H9 (cell line): ENCODE measurements around the gene C1orf115. TPM values are rescaled to one million over a fixed set of nuclear protein-coding genes. Genes with fewer than 3 reads are reported as not detected.

Experiments
- DNase-seq: peaks from one replicate; pipeline ENCODE4 v3.0.0-alpha.2; 2017
- H2AFZ ChIP-seq: one replicate; pipeline ENCODE4 v1.6.1; 2013; ENCODE audit warnings: mild to moderate bottlenecking, low read length, control low read depth, moderate library complexity
- H2AK5ac ChIP-seq: 2 replicates; pipeline ENCODE4 v1.6.1; 2013; ENCODE audit warnings: low read length, control low read depth, mixed read lengths; ENCODE audit not compliant: insufficient read length
- H2BK120ac ChIP-seq: one replicate; pipeline ENCODE4 v1.6.1; 2013; ENCODE audit warnings: low read depth, mild to moderate bottlenecking, low read length, control low read depth, inconsistent platforms; ENCODE audit not compliant: poor library complexity, severe bottlenecking
- H2BK12ac ChIP-seq: 2 replicates; pipeline ENCODE4 v1.6.1; 2013; ENCODE audit warnings: low read length, control low read depth, mixed read lengths, low read depth; ENCODE audit not compliant: insufficient read length
- H2BK15ac ChIP-seq: 2 replicates; pipeline ENCODE4 v1.6.1; 2013; ENCODE audit warnings: low read depth, low read length, control low read depth
- H2BK20ac ChIP-seq: one replicate; pipeline ENCODE4 v1.6.1; 2013; ENCODE audit warnings: low read depth, mild to moderate bottlenecking, low read length, control low read depth, inconsistent platforms; ENCODE audit not compliant: poor library complexity, severe bottlenecking
- H2BK5ac ChIP-seq: 2 replicates; pipeline ENCODE4 v1.6.1; 2013; ENCODE audit warnings: low read length, control low read depth, mixed read lengths; ENCODE audit not compliant: insufficient read length
- H3K14ac ChIP-seq: 2 replicates; pipeline ENCODE4 v1.6.1; 2013; ENCODE audit warnings: low read length, control low read depth; ENCODE audit not compliant: insufficient read depth
- H3K18ac ChIP-seq: 2 replicates; pipeline ENCODE4 v1.6.1; 2013; ENCODE audit warnings: low read depth, mild to moderate bottlenecking, mixed read lengths, low read length, control low read depth; ENCODE audit not compliant: insufficient read length
- H3K23ac ChIP-seq: 2 replicates; pipeline ENCODE4 v1.6.1; 2013; ENCODE audit warnings: low read length, control low read depth, mixed read lengths, low read depth; ENCODE audit not compliant: insufficient read length
- H3K23me2 ChIP-seq: 2 replicates; pipeline ENCODE4 v1.6.1; 2013; ENCODE audit warnings: low read depth, mild to moderate bottlenecking, mixed read lengths, low read length, control low read depth; ENCODE audit not compliant: insufficient read length, poor library complexity, severe bottlenecking
- H3K27ac ChIP-seq: 2 replicates; pipeline ENCODE4 v1.5.1; 2013; ENCODE audit warnings: low read length, control low read depth, mixed read lengths, low read depth; ENCODE audit not compliant: insufficient read length
- H3K27me3 ChIP-seq: 2 replicates; pipeline ENCODE4 v1.6.1; 2013; ENCODE audit warnings: low read length, control low read depth, inconsistent platforms; ENCODE audit not compliant: insufficient read depth
- H3K4ac ChIP-seq: 2 replicates; pipeline ENCODE4 v1.6.1; 2013; ENCODE audit warnings: low read depth, mild to moderate bottlenecking, control low read depth, inconsistent platforms, low read length, moderate library complexity
- H3K4me1 ChIP-seq: 2 replicates; pipeline ENCODE4 v1.6.1; 2013; ENCODE audit warnings: low read length, control low read depth, inconsistent platforms; ENCODE audit not compliant: insufficient read depth
- H3K4me2 ChIP-seq: 2 replicates; pipeline ENCODE4 v1.6.1; 2013; ENCODE audit warnings: low read length, control low read depth, mixed read lengths; ENCODE audit not compliant: insufficient read length, insufficient read depth
- H3K56ac ChIP-seq: 2 replicates; pipeline ENCODE4 v1.6.1; 2013; ENCODE audit warnings: low read depth, mild to moderate bottlenecking, mixed read lengths, low read length, control low read depth; ENCODE audit not compliant: insufficient read length
- H3K79me1 ChIP-seq: 2 replicates; pipeline ENCODE4 v1.6.1; 2013; ENCODE audit warnings: low read depth, mild to moderate bottlenecking, moderate library complexity, low read length, control low read depth, inconsistent platforms; ENCODE audit not compliant: insufficient read depth, poor library complexity, severe bottlenecking
- H3K79me2 ChIP-seq: 2 replicates; pipeline ENCODE4 v1.6.1; 2013; ENCODE audit warnings: low read length, control low read depth, inconsistent platforms; ENCODE audit not compliant: insufficient read depth
- H3K9ac ChIP-seq: 2 replicates; pipeline ENCODE4 v1.6.1; 2013; ENCODE audit warnings: low read length, control low read depth, mixed read lengths; ENCODE audit not compliant: insufficient read length; ENCODE audit errors: extremely low read depth
- H3K9me3 ChIP-seq: one replicate; pipeline ENCODE4 v1.6.1; 2013; ENCODE audit warnings: low read depth, low read length, inconsistent platforms; ENCODE audit not compliant: control insufficient read depth
- H3T11ph ChIP-seq: one replicate; pipeline ENCODE4 v1.6.1; 2013; ENCODE audit warnings: mild to moderate bottlenecking, low read length, control low read depth, inconsistent platforms
- H4K20me1 ChIP-seq: one replicate; pipeline ENCODE4 v1.6.1; 2013; ENCODE audit not compliant: control insufficient read depth, insufficient read length, insufficient read depth
- H4K5ac ChIP-seq: 2 replicates; pipeline ENCODE4 v1.6.1; 2013; ENCODE audit warnings: low read depth, mild to moderate bottlenecking, mixed read lengths, low read length, control low read depth; ENCODE audit not compliant: insufficient read length
- H4K8ac ChIP-seq: replicated peaks from 2 replicates; pipeline ENCODE4 v1.6.1; 2013; ENCODE audit warnings: low read length, control low read depth, mixed read lengths, low read depth; ENCODE audit not compliant: insufficient read length
- H4K91ac ChIP-seq: 2 replicates; pipeline ENCODE4 v1.6.1; 2013; ENCODE audit warnings: low read depth, mild to moderate bottlenecking, moderate library complexity, mixed read lengths, low read length, control low read depth; ENCODE audit not compliant: insufficient read length
- H3K27ac Mint-ChIP-seq, 3 experiments: 2 replicates in 2 of 3; 3 replicates in 1 of 3; pipeline ENCODE4 v1.8.0; 2020 to 2021; ENCODE audit warnings: mixed read lengths in 3 of 3, mild to moderate bottlenecking in 1 of 3, moderate library complexity in 1 of 3
- H3K27me3 Mint-ChIP-seq: 2 replicates; pipeline ENCODE4 v1.8.0; 2021; ENCODE audit warnings: low read depth, mild to moderate bottlenecking, moderate library complexity, mixed read lengths
- H3K36me3 Mint-ChIP-seq, 3 experiments: 2 replicates in 2 of 3; 3 replicates in 1 of 3; pipeline ENCODE4 v1.8.0; 2020 to 2021; ENCODE audit warnings: low read depth in 3 of 3, mixed read lengths in 3 of 3; ENCODE audit not compliant: insufficient read depth in 1 of 3
- H3K4me1 Mint-ChIP-seq, 2 experiments: 2 replicates each; pipeline ENCODE4 v1.8.0; 2020; ENCODE audit warnings: mixed read lengths in 2 of 2
- H3K4me3 Mint-ChIP-seq, 2 experiments: 2 replicates in 1 of 2; 3 replicates in 1 of 2; pipeline ENCODE4 v1.8.0; 2020 to 2021; ENCODE audit warnings: mild to moderate bottlenecking in 2 of 2, mixed read lengths in 2 of 2, moderate library complexity in 1 of 2
- H3K9me3 Mint-ChIP-seq, 2 experiments: 2 replicates in 1 of 2; 3 replicates in 1 of 2; pipeline ENCODE4 v1.8.0; 2020; ENCODE audit warnings: mild to moderate bottlenecking in 2 of 2, mixed read lengths in 2 of 2, moderate library complexity in 1 of 2
- WGBS: extraction: QIAGEN DNeasy Blood & Tissue Kit; methylation state at CpG from one replicate; pipeline ENCODE4 v1.1.7; 2013; ENCODE audit warnings: missing lambda C conversion rate, low lambda C conversion rate, mixed read lengths; ENCODE audit not compliant: insufficient read length; ENCODE audit errors: extremely low coverage; 5-methylcytosine and 5-hydroxymethylcytosine counted together
- total RNA-seq: library from RNA; stranded (reverse); gene quantifications from 2 replicates; pipeline ENCODE4 v1.2.1, GENCODE V29; 2021
- TF ChIP-seq, protein P1 (sequence below): fragments of 200-600 bp; sonication (generic); conservative IDR thresholded peaks from 3 replicates; pipeline ENCODE4 v1.8.0; 2021; ENCODE audit warnings: antibody characterized with exemption, mild to moderate bottlenecking

The C1orf115 gene
- total RNA-seq, 1 experiment from 2014 or later = 6.0 TPM

DNA sequence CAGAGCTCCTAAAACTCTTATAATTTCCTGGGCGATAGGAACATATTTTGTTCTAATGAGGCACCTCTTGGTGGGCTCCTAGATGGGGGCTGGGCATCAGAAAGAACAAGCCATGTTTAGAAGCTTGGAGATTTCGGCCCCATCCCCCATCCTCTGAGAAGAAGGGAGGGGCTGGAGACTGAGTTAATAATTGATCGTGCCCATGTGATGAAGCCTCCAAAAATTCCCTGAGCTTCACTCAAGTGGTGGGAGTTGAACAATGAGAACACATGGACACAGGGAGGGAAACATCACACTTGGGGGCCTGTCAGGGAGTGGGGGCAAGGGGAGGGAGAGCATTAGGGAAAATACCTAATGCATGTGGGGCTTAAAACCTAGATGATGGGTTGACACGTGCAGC lies 18.1 kb downstream of the C1orf115 start:
- no peak overlapping the region for H3K4me3 Mint-ChIP-seq
- H3K27ac ChIP-seq = no peak overlapping the region

More for the DNA sequence above, 18.1 kb downstream of the C1orf115 start:
- Histone ChIP-seq H2BK15ac (no peak overlapping the region), H4K5ac (no peak overlapping the region), H3K23ac (no peak overlapping the region), H2BK20ac (no peak overlapping the region), H3K27me3 (no peaks in the 10 kb centered on the region), H4K91ac (no peak overlapping the region), H2AK5ac (no peak overlapping the region), H3K9me3 (no peaks in the 10 kb centered on the region), H3K56ac (no peak overlapping the region), H3K9ac (no peak overlapping the region), H2BK12ac (no peak overlapping the region), H3K79me2 (no peaks in the 10 kb centered on the region), H4K8ac (no peak overlapping the region), H3K18ac (no peak overlapping the region), H3K79me1 (no peaks in the 10 kb centered on the region), H3K4me2 (no peak overlapping the region), H3K4me1 (no peaks in the 10 kb centered on the region), H4K20me1 (no peaks in the 10 kb centered on the region), H3K14ac (no peak overlapping the region), H3T11ph (no peak overlapping the region), H2AFZ (no peak overlapping the region), H3K4ac (no peak overlapping the region), H2BK120ac (no peak overlapping the region), H2BK5ac (no peak overlapping the region), H3K23me2 (no peaks in the 10 kb centered on the region)
- WGBS = no CpG with 5 or more reads among the region's 4 CpGs
- Mint-ChIP-seq H3K36me3 (no peaks in the 10 kb centered on the region), H3K27ac (no peak overlapping the region), H3K9me3 (no peaks in the 10 kb centered on the region), H3K27me3 (peaks cover 2% of the 10 kb centered on the region), H3K4me1 (peaks cover 16 to 18% of the 10 kb centered on the region in 2 experiments)
- TF ChIP-seq, protein P1, sequence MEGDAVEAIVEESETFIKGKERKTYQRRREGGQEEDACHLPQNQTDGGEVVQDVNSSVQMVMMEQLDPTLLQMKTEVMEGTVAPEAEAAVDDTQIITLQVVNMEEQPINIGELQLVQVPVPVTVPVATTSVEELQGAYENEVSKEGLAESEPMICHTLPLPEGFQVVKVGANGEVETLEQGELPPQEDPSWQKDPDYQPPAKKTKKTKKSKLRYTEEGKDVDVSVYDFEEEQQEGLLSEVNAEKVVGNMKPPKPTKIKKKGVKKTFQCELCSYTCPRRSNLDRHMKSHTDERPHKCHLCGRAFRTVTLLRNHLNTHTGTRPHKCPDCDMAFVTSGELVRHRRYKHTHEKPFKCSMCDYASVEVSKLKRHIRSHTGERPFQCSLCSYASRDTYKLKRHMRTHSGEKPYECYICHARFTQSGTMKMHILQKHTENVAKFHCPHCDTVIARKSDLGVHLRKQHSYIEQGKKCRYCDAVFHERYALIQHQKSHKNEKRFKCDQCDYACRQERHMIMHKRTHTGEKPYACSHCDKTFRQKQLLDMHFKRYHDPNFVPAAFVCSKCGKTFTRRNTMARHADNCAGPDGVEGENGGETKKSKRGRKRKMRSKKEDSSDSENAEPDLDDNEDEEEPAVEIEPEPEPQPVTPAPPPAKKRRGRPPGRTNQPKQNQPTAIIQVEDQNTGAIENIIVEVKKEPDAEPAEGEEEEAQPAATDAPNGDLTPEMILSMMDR = no peak
- no peak for DNase-seq
